ENCODE measurements around the gene TAF4B.
"Not testable (repeated sequence)": the region's sequence is repeated elsewhere in the genome, so short reads cannot be mapped to it uniquely, and the experiment has no call there.

- TF ChIP-seq, protein P1, sequence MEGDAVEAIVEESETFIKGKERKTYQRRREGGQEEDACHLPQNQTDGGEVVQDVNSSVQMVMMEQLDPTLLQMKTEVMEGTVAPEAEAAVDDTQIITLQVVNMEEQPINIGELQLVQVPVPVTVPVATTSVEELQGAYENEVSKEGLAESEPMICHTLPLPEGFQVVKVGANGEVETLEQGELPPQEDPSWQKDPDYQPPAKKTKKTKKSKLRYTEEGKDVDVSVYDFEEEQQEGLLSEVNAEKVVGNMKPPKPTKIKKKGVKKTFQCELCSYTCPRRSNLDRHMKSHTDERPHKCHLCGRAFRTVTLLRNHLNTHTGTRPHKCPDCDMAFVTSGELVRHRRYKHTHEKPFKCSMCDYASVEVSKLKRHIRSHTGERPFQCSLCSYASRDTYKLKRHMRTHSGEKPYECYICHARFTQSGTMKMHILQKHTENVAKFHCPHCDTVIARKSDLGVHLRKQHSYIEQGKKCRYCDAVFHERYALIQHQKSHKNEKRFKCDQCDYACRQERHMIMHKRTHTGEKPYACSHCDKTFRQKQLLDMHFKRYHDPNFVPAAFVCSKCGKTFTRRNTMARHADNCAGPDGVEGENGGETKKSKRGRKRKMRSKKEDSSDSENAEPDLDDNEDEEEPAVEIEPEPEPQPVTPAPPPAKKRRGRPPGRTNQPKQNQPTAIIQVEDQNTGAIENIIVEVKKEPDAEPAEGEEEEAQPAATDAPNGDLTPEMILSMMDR (IDR thresholded peaks at IDR 0.05; ENCODE audit: insufficient read depth, low read length, poor library complexity, severe bottlenecking) = not testable (repeated sequence)
- not testable (repeated sequence) for TF ChIP-seq EZH2phosphoT487 (conservative IDR thresholded peaks at IDR 0.05; ENCODE audit: low read length)
Observed at GRCh38 chr18:26381555-26381954, 155.3 kb downstream of the TAF4B start.

Data from SU-DHL-6 (cell line).